Kidney (tissue), 14 donors: ENCODE data around the gene RNF13. TPM values are rescaled to one million over a fixed set of nuclear protein-coding genes. Genes with fewer than 3 reads are reported as not detected.

Source experiments
- DNase-seq, 5 donors: peaks; one replicate each; pipeline ENCODE4 v3.0.0-alpha.2; 2013 to 2020
- FAIRE-seq: peaks from 2 replicates; lab custom pipeline; 2012; peaks lifted over from hg19 to GRCh38; lab: Jason Lieb, UNC
- H3K27ac ChIP-seq, 2 donors: one replicate each; pipeline ENCODE4 v1.7.0; 2013; ENCODE audit warnings: low read depth in 2 of 2, low read length in 2 of 2, inconsistent platforms in 1 of 2
- H3K27me3 ChIP-seq: one replicate; pipeline ENCODE4 v1.7.1; 2013; ENCODE audit warnings: low read length, inconsistent platforms; ENCODE audit not compliant: control insufficient read depth, insufficient read depth
- H3K36me3 ChIP-seq, 3 donors: one replicate each; pipeline versions ENCODE4 v1.7.0 to v1.7.1; 2013; ENCODE audit warnings: low read length in 3 of 3, control low read depth in 1 of 3, inconsistent platforms in 1 of 3; ENCODE audit not compliant: insufficient read depth in 3 of 3, control insufficient read depth in 2 of 3
- H3K4me1 ChIP-seq, 3 donors: one replicate each; pipeline versions ENCODE4 v1.7.0 to v1.7.1; 2013; ENCODE audit warnings: low read length in 3 of 3, inconsistent platforms in 1 of 3, low read depth in 1 of 3; ENCODE audit not compliant: control insufficient read depth in 2 of 3, insufficient read depth in 2 of 3
- H3K4me3 ChIP-seq, 3 donors: one replicate each; pipeline versions ENCODE4 v1.7.0 to v1.8.1; 2013; ENCODE audit warnings: low read length in 3 of 3, control low read depth in 1 of 3, inconsistent platforms in 1 of 3
- H3K9ac ChIP-seq, 3 donors: one replicate each; pipeline versions ENCODE4 v1.7.0 to v1.7.1; 2013; ENCODE audit warnings: low read length in 3 of 3, control low read depth in 1 of 3, inconsistent platforms in 1 of 3
- H3K9me3 ChIP-seq, 3 donors: one replicate each; pipeline versions ENCODE4 v1.7.0 to v1.7.1; 2013; ENCODE audit warnings: low read length in 3 of 3, control low read depth in 1 of 3, inconsistent platforms in 1 of 3; ENCODE audit not compliant: control insufficient read depth in 2 of 3, insufficient read depth in 1 of 3
- intact Hi-C: fragments of 100-400 bp; cut with DNase I; formaldehyde crosslinking; loops from one replicate; pipeline ENCODE4 v1.11.1; 2022
- polyA plus RNA-seq: library from polyadenylated mRNA; stranded (reverse); fragments of 350-450 nt; fragmentation: Illumina TruSeq; extraction: RNeasy Lipid Tissue Mini Kit (QIAGEN cat#74804); gene quantifications from one replicate; pipeline ENCODE4 v1.2.3, GENCODE V29; 2014; ENCODE audit warnings: low read depth, low replicate concordance; ENCODE audit not compliant: insufficient read depth
- total RNA-seq: library from RNA; stranded (reverse); fragmentation: NEBNext Ultra II Directional; extraction: Animal tissue kit (Norgen Biotek cat#: 25700); gene quantifications from one replicate; pipeline ENCODE4 v1.2.1, GENCODE V29; 2021
- TF ChIP-seq, protein P1 (sequence below): IDR thresholded peaks from 3 replicates; pipeline ENCODE4 v1.5.1; 2012; ENCODE audit warnings: mild to moderate bottlenecking, moderate library complexity, borderline replicate concordance; ENCODE audit not compliant: insufficient read depth; ENCODE audit errors: extremely low read depth
- donor health status: control.
- donor health status: control.
- donor health status: control.
- donor health status: control.
- donor health status: control.
- donor health status: DM: yes; HTN: yes; CAD: no.
- donor health status: Normal renal cell carcinoma (clear cell type).

Gene RNF13
- total and polyA plus RNA-seq, 2 donors from 2014 or later = 54.1 to 87.1 TPM

DNA sequence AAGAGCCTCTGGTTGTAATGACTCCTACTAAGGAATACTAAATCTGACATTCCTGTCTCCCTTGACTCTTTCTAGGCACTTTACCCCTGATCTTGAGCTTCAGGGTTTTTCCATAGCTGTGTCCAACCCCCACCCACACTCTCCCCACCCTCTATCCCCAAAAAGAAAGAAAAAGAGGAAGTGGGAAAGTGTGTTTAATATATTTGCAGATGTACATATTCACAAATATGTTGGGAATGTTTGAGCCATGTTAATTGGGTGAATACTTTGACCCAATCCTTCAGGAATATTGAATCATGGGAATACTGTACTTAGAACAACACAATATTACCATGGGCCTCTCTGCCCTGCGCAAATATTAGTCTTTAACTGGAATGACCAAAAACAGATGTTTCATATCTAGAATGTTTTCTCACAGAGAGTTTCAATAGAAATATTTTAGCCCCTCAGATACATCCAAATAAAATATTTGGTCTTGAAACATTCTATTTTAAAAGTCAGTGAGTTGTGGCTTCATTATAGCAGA, 177.5 kb downstream of the RNF13 start:
- H3K27ac ChIP-seq = no peak overlapping the region
- TF ChIP-seq, protein P1, sequence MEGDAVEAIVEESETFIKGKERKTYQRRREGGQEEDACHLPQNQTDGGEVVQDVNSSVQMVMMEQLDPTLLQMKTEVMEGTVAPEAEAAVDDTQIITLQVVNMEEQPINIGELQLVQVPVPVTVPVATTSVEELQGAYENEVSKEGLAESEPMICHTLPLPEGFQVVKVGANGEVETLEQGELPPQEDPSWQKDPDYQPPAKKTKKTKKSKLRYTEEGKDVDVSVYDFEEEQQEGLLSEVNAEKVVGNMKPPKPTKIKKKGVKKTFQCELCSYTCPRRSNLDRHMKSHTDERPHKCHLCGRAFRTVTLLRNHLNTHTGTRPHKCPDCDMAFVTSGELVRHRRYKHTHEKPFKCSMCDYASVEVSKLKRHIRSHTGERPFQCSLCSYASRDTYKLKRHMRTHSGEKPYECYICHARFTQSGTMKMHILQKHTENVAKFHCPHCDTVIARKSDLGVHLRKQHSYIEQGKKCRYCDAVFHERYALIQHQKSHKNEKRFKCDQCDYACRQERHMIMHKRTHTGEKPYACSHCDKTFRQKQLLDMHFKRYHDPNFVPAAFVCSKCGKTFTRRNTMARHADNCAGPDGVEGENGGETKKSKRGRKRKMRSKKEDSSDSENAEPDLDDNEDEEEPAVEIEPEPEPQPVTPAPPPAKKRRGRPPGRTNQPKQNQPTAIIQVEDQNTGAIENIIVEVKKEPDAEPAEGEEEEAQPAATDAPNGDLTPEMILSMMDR = no peak
- H3K27me3 ChIP-seq = no peaks in the 10 kb centered on the region
- no peak overlapping the region for H3K4me3 ChIP-seq
- no peaks in the 10 kb centered on the region for H3K4me1 ChIP-seq
- FAIRE-seq (no peak), DNase-seq (peak in 2 of 5 donors; percentile 45 to 53)
- no peak overlapping the region for H3K9ac ChIP-seq
- peaks cover 0 to 3% (median 0%) of the 10 kb centered on the region in 3 donors for H3K9me3 ChIP-seq
- intact Hi-C loops = no loop called here
- H3K36me3 ChIP-seq = no peaks in the 10 kb centered on the region

DNA sequence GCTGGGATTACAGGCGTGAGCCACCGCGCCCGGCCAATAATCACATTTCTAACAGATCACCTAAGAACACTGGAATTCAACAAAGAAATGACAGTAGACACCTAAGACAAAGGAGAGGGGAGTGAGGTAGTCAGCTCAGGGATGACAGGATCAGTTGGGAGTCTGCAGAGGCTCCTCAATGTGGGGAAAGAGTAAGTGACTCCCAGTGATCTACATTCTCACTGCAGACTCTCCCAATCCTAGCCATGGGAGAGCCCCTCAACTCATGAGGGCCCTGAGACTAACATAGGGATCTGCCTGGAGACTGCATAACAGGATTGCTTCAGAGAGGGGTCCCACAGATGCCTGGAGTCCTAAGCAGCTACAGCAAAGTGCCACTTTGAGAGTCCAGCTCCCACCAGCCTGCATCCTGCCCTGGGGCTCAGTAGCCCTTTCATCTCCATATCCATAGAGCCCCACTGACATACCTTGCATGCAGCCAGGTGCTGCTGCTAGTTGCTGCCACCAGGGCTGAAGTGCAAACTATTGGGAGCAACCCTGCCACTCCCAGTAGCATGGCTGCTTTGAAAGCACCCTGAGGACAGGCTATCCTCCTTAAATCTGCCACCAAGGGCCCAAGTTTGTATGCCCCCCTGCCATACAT, 179.5 kb downstream of the RNF13 start:
- no peak overlapping the region for H3K9ac ChIP-seq
- intact Hi-C loops = no loop called here
- no peaks in the 10 kb centered on the region for H3K36me3 ChIP-seq
- DNase-seq (no peak), FAIRE-seq (no peak)
- H3K4me1 ChIP-seq = no peaks in the 10 kb centered on the region
- peaks cover 0 to 4% (median 0%) of the 10 kb centered on the region in 3 donors for H3K9me3 ChIP-seq
- TF ChIP-seq, protein P1 = no peak
- H3K27ac ChIP-seq = no peak overlapping the region
- H3K4me3 ChIP-seq = no peak overlapping the region
- no peaks in the 10 kb centered on the region for H3K27me3 ChIP-seq

DNA sequence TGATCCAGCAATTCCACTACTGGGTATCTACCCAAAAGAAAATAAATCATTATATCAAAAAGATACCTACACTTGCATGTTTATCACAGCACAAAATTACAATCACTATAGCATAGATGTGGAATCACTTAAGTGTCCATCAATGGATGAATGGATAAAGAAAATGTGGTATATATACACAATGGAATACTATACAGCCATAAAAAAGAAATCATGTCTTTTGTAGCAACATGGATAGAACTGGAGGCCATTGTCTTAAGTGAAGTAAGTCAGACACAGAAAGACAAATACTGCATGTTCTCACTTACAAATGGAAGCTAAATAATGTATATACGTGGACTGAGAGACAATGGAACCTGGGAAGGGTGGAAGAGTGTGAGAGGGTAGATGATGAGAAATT, 185.9 kb downstream of the RNF13 start:
- FAIRE-seq (no peak), DNase-seq (no peak)
- TF ChIP-seq, protein P1 = no peak

DNA sequence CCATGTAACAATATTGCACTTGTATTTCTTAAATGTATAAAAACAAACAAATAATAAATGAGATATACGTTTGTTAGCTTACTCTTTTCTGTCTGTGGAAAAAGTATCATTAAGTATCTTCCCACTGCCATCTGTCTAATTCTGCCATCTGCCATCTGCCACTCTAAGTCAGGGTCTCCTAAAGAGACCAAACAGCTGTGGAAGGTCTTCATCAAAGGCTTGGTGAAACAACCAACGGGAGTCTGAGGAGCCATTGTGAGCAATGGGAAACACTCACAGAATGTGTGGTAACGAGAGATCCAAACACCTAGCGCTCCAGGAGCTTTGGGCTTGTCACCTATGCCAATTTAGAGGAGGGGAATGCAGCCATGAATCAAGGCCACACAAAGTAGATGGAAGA, 186.4 kb downstream of the RNF13 start:
- Histone ChIP-seq H3K36me3 (no peaks in the 10 kb centered on the region), H3K9ac (no peak overlapping the region), H3K4me1 (no peaks in the 10 kb centered on the region), H3K4me3 (no peak overlapping the region), H3K27me3 (no peaks in the 10 kb centered on the region), H3K9me3 (peaks cover 0 to 10% (median 0%) of the 10 kb centered on the region in 3 donors), H3K27ac (no peak overlapping the region)
- no peak for FAIRE-seq
- intact Hi-C loops = no loop called here
- TF ChIP-seq, protein P1 = no peak
- no peak for DNase-seq

More for the DNA sequence above, 185.9 kb downstream of the RNF13 start:
- Histone ChIP-seq H3K27me3 (no peaks in the 10 kb centered on the region), H3K27ac (no peak overlapping the region), H3K4me3 (no peak overlapping the region), H3K9me3 (peaks cover 0 to 10% (median 0%) of the 10 kb centered on the region in 3 donors), H3K4me1 (no peaks in the 10 kb centered on the region), H3K9ac (no peak overlapping the region), H3K36me3 (no peaks in the 10 kb centered on the region)
- intact Hi-C loops = no loop called here
